OCI-LY7 (cell line): ENCODE measurements around the gene EDN1. TPM values are rescaled to one million over a fixed set of nuclear protein-coding genes. Genes with fewer than 3 reads are reported as not detected.

Experiments used
- BruUV-seq: library from RNA; stranded (reverse); fragments of 400-500 nt; replicated peaks from 2 replicates; lab custom pipeline; 2021; lab: Mats Ljungman, UMichigan
- CTCF ChIA-PET: fragments of 300-600 bp; sonication (Branson Sonifier 250); formaldehyde crosslinking; loops from one replicate; lab custom pipeline; 2022; ENCODE audit warnings: antibody characterized with exemption; ENCODE audit not compliant: unreplicated experiment; lab: Charles Lee
- POLR2A ChIA-PET: fragments of 300-600 bp; sonication (Branson Sonifier 250); formaldehyde crosslinking; loops from one replicate; lab custom pipeline; 2022; ENCODE audit warnings: antibody characterized with exemption; lab: Charles Lee
- DNase-seq: peaks from one replicate; pipeline ENCODE4 v3.0.0-alpha.2; 2015; ENCODE audit warnings: low spot score
- H2AFZ ChIP-seq: fragments of 200-600 bp; sonication (generic), shearing (Covaris generic); 2 replicates; pipeline ENCODE4 v1.6.1; 2014; ENCODE audit warnings: mild to moderate bottlenecking, antibody characterized with exemption, low read length, moderate library complexity
- H3K27ac ChIP-seq: fragments of 200-600 bp; sonication (generic); 2 replicates; pipeline ENCODE4 v1.5.1; 2014; ENCODE audit warnings: mixed run types, low read depth, mild to moderate bottlenecking, moderate library complexity, low read length, inconsistent platforms; ENCODE audit not compliant: poor library complexity, severe bottlenecking
- H3K36me3 ChIP-seq: fragments of 200-600 bp; sonication (generic); 2 replicates; pipeline ENCODE4 v1.6.1; 2014; ENCODE audit warnings: mild to moderate bottlenecking, antibody characterized with exemption, low read length, moderate library complexity, mixed read lengths; ENCODE audit not compliant: insufficient read depth
- H3K4me1 ChIP-seq: fragments of 200-600 bp; sonication (generic); 2 replicates; pipeline ENCODE4 v1.5.1; 2014; ENCODE audit warnings: mild to moderate bottlenecking, low read length; ENCODE audit not compliant: insufficient read depth, poor library complexity, severe bottlenecking
- H3K4me2 ChIP-seq: fragments of 200-600 bp; sonication (generic); 2 replicates; pipeline ENCODE4 v1.6.1; 2014; ENCODE audit warnings: mild to moderate bottlenecking, low read length
- H3K4me3 ChIP-seq: fragments of 200-600 bp; sonication (generic); 2 replicates; pipeline ENCODE4 v1.5.1; 2014; ENCODE audit warnings: mild to moderate bottlenecking, low read depth, low read length; ENCODE audit not compliant: poor library complexity, severe bottlenecking
- H3K79me2 ChIP-seq: fragments of 200-600 bp; sonication (generic); 2 replicates; pipeline ENCODE4 v1.6.1; 2016; ENCODE audit warnings: low read depth, mild to moderate bottlenecking, low read length, moderate library complexity, mixed read lengths; ENCODE audit not compliant: insufficient read depth
- H3K9me2 ChIP-seq: fragments of 200-600 bp; sonication (generic); 2 replicates; pipeline ENCODE4 v1.6.1; 2016; ENCODE audit warnings: mild to moderate bottlenecking, low read length, mixed read lengths; ENCODE audit not compliant: insufficient read depth
- H3K9me3 ChIP-seq: fragments of 200-600 bp; sonication (generic); 2 replicates; pipeline ENCODE4 v1.6.1; 2014; ENCODE audit warnings: mild to moderate bottlenecking, mixed run types, low read length, mixed read lengths
- H4K20me1 ChIP-seq: fragments of 200-600 bp; sonication (generic); 2 replicates; pipeline ENCODE4 v1.6.1; 2014; ENCODE audit warnings: mild to moderate bottlenecking, antibody characterized with exemption, low read length, moderate library complexity, mixed read lengths; ENCODE audit not compliant: insufficient read depth
- CTCF ChIP-seq: fragments of 200-600 bp; sonication (generic); conservative IDR thresholded peaks from 2 replicates; pipeline ENCODE4 v1.5.1; 2014; ENCODE audit warnings: mild to moderate bottlenecking, antibody characterized with exemption, low read length, moderate library complexity, mixed read lengths
- EZH2phosphoT487 ChIP-seq: fragments of 200-600 bp; sonication (generic); IDR thresholded peaks from 2 replicates; pipeline ENCODE4 v1.6.1; 2018; ENCODE audit warnings: low read depth, borderline replicate concordance, mild to moderate bottlenecking, mixed run types, antibody characterized with exemption, low read length, moderate library complexity, mixed read lengths
- intact Hi-C: fragments of 100-400 bp; cut with micrococcal nuclease; formaldehyde crosslinking; loops from one replicate; pipeline ENCODE4 v1.10.0; 2022; ENCODE audit not compliant: unreplicated experiment
- total RNA-seq, 2 experiments: library from RNA; depleted of rRNA in 1 of 2; stranded (reverse); fragments of >200 nt in 1 of 2; shearing (Covaris generic) in 1 of 2; gene quantifications; 2 replicates each; pipeline ENCODE4 v1.2.3, GENCODE V29; 2014 to 2022

The EDN1 gene
- total RNA-seq, 2 experiments from 2014 or later = not detected

- intact Hi-C loops = no loop called here
- no peaks in the 10 kb centered on the region for H3K9me3 ChIP-seq
- CTCF ChIA-PET = no interaction called here
- POLR2A ChIA-PET = interaction anchor here (0.6 to 1.1 kb wide), 2 partner anchors 9 to 83 kb away, joined by 3 read pairs; no protein-coding TSS in a partner anchor
- no peak overlapping the region for H2AFZ ChIP-seq
- TF ChIP-seq CTCF (no peak), EZH2phosphoT487 (no peak)
- H4K20me1 ChIP-seq = no peaks in the 10 kb centered on the region
- H3K79me2 ChIP-seq = no peaks in the 10 kb centered on the region
- H3K4me3 ChIP-seq = no peak overlapping the region
- DNase-seq = no peak
- H3K27ac ChIP-seq = no peak overlapping the region
- H3K4me1 ChIP-seq = no peaks in the 10 kb centered on the region
- BruUV-seq = no TSS peak
- H3K36me3 ChIP-seq = no peaks in the 10 kb centered on the region
- no peaks in the 10 kb centered on the region for H3K9me2 ChIP-seq
- no peak overlapping the region for H3K4me2 ChIP-seq
These were observed 9.3 kb upstream of the EDN1 start for GRCh38 chr6:12280902-12281301.

- Histone ChIP-seq H3K36me3 (no peaks in the 10 kb centered on the region), H3K9me2 (no peaks in the 10 kb centered on the region), H3K79me2 (no peaks in the 10 kb centered on the region), H3K4me2 (no peak overlapping the region), H3K4me1 (no peaks in the 10 kb centered on the region), H3K4me3 (no peak overlapping the region), H4K20me1 (no peaks in the 10 kb centered on the region), H2AFZ (no peak overlapping the region), H3K9me3 (no peaks in the 10 kb centered on the region), H3K27ac (no peak overlapping the region)
- intact Hi-C loops = no loop called here
- BruUV-seq = no TSS peak
- ChIA-PET POLR2A (no interaction called here), CTCF (no interaction called here)
- TF ChIP-seq CTCF (no peak), EZH2phosphoT487 (no peak)
- DNase-seq = no peak
These were observed 6.3 kb upstream of the EDN1 start for GRCh38 chr6:12283904-12284303.

GRCh38 chr6:12286373-12287110, 3.6 kb upstream of the EDN1 start:
- ChIA-PET POLR2A (interaction anchor here (0.6 to 0.7 kb wide), 2 partner anchors 35 to 325 kb away, joined by 3 read pairs; no protein-coding TSS in a partner anchor), CTCF (no interaction called here)
- H3K4me1 ChIP-seq = no peaks in the 10 kb centered on the region
- DNase-seq = no peak
- H3K4me2 ChIP-seq = no peak overlapping the region
- intact Hi-C loops = loop anchor here (5.0 kb wide), 1 partner anchor 584 kb away; no protein-coding TSS in a partner anchor
- no peak overlapping the region for H3K4me3 ChIP-seq
- H4K20me1 ChIP-seq = no peaks in the 10 kb centered on the region
- BruUV-seq = no TSS peak
- no peaks in the 10 kb centered on the region for H3K9me3 ChIP-seq
- no peak overlapping the region for H2AFZ ChIP-seq
- no peak overlapping the region for H3K27ac ChIP-seq
- no peaks in the 10 kb centered on the region for H3K36me3 ChIP-seq
- no peaks in the 10 kb centered on the region for H3K9me2 ChIP-seq
- H3K79me2 ChIP-seq = no peaks in the 10 kb centered on the region
- TF ChIP-seq EZH2phosphoT487 = no peak
- no peak for TF ChIP-seq CTCF
